Gastroesophageal sphincter (tissue), 4 donors: ENCODE data around the gene VTI1A. TPM values are rescaled to one million over a fixed set of nuclear protein-coding genes. Genes with fewer than 3 reads are reported as not detected.

ENCODE experiments used
- ATAC-seq: fragments of 150-250 bp; one replicate; pipeline ENCODE4 v1.9.1; 2016; ENCODE audit warnings: mild to moderate bottlenecking, moderate library complexity
- H3K27ac ChIP-seq, 4 donors: fragments of 200-600 bp; sonication (generic) in 3 of 4; 1 replicate in 3 of 4; 2 replicates in 1 of 4; pipeline ENCODE4 v1.5.1; 2016 to 2019
- H3K27me3 ChIP-seq: fragments of 200-600 bp; sonication (generic); one replicate; pipeline ENCODE4 v1.5.1; 2019
- H3K36me3 ChIP-seq, 2 donors: fragments of 200-600 bp; sonication (generic); one replicate each; pipeline ENCODE4 v1.5.1; 2019; ENCODE audit warnings: control low read depth in 1 of 2
- H3K4me1 ChIP-seq, 3 donors: fragments of 200-600 bp; sonication (generic); 1 replicate in 2 of 3; 2 replicates in 1 of 3; pipeline ENCODE4 v1.5.1; 2016 to 2019; ENCODE audit warnings: control low read depth in 2 of 3
- H3K4me3 ChIP-seq, 2 donors: fragments of 200-600 bp; sonication (generic); one replicate each; pipeline ENCODE4 v1.5.1; 2019; ENCODE audit warnings: mild to moderate bottlenecking in 1 of 2, moderate library complexity in 1 of 2
- H3K9me3 ChIP-seq, 3 donors: fragments of 200-600 bp; sonication (generic); one replicate each; pipeline ENCODE4 v1.5.1; 2017 to 2019; ENCODE audit warnings: control low read depth in 2 of 3
- CTCF ChIP-seq, 4 experiments: fragments of 200-600 bp in 2 of 4; fragments of 450-650 bp in 2 of 4; sonication (generic) in 1 of 4; IDR thresholded peaks; one replicate each; pipeline ENCODE4 v1.5.1; 2017 to 2019; ENCODE audit warnings: antibody characterized with exemption in 4 of 4, mild to moderate bottlenecking in 2 of 4, moderate library complexity in 2 of 4
- EP300 ChIP-seq: sonication (generic); formaldehyde crosslinking; IDR thresholded peaks from one replicate; pipeline ENCODE4 v1.6.1; 2017; ENCODE audit warnings: antibody characterized with exemption, mild to moderate bottlenecking
- POLR2A ChIP-seq, 2 donors: fragments of 450-650 bp; IDR thresholded peaks; one replicate each; pipeline ENCODE4 v1.6.1; 2017; ENCODE audit warnings: antibody characterized with exemption in 2 of 2, mild to moderate bottlenecking in 2 of 2, moderate library complexity in 1 of 2
- POLR2AphosphoS5 ChIP-seq: sonication (generic); formaldehyde crosslinking; IDR thresholded peaks from one replicate; pipeline ENCODE4 v1.6.1; 2017; ENCODE audit warnings: antibody characterized with exemption
- WGBS, 2 donors: methylation state at CpG; one replicate each; pipeline ENCODE4 v1.1.5; 2018; ENCODE audit warnings: low coverage in 1 of 2; 5-methylcytosine and 5-hydroxymethylcytosine counted together
- total RNA-seq, 4 donors: library from RNA; depleted of rRNA; stranded (reverse); fragments of >200 nt; gene quantifications; one replicate each; pipeline ENCODE4 v1.1.0, GENCODE V29; 2016

Gene VTI1A
- total RNA-seq, 4 donors from 2014 or later: 19.6 to 81.9 (median 43.1) TPM

GRCh38 chr10:112424651-112425050, 22.4 kb upstream of the VTI1A start:
- no peak overlapping the region for H3K27ac ChIP-seq
- no peak for TF ChIP-seq CTCF (IDR thresholded peaks at IDR 0.05)
- no peak for TF ChIP-seq EP300
- TF ChIP-seq POLR2A (IDR thresholded peaks at IDR 0.05): no peak
- no peak for TF ChIP-seq POLR2AphosphoS5

DNA sequence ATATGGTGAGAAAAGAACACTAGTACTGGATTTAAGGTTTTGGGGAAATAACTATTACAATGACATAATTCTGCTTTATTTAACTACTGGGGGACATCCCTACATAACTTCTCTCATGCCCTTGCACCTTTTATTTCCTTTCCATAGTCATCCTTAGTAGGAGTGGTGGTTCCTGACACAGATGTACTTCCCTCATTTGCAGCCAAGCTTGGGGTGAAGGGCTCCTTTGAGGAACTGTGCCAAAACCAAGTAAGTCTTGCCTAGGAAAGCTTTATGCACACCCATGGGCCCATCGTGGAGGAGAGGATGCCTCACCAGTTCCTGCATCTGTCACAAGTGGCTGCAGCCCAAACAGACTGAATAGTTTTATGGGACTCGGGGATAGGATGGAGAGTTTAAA, 20.9 kb upstream of the VTI1A start:
- 63 to 79% methylated on average over 2 of the region's 2 CpGs for WGBS, 2 donors
- H3K36me3 ChIP-seq: peaks cover 0 to 88% of the 10 kb centered on the region in 2 donors
- H3K4me3 ChIP-seq: no peak overlapping the region
- no peak overlapping the region for H3K27ac ChIP-seq
- ATAC-seq: no peak
- TF ChIP-seq EP300: no peak
- no peak for TF ChIP-seq CTCF (IDR thresholded peaks at IDR 0.05)
- TF ChIP-seq POLR2A (IDR thresholded peaks at IDR 0.05): no peak
- TF ChIP-seq POLR2AphosphoS5: no peak
- no peaks in the 10 kb centered on the region for H3K9me3 ChIP-seq
- no peaks in the 10 kb centered on the region for H3K4me1 ChIP-seq
- no peaks in the 10 kb centered on the region for H3K27me3 ChIP-seq

More at GRCh38 chr10:112424651-112425050, 22.4 kb upstream of the VTI1A start:
- Histone ChIP-seq H3K36me3 (peaks cover 0 to 73% of the 10 kb centered on the region in 2 donors), H3K27me3 (no peaks in the 10 kb centered on the region), H3K4me3 (no peak overlapping the region), H3K4me1 (no peaks in the 10 kb centered on the region), H3K9me3 (no peaks in the 10 kb centered on the region)
- ATAC-seq: no peak
- 53 to 60% methylated on average over 1 to 2 of the region's 2 CpGs for WGBS, 2 donors

DNA sequence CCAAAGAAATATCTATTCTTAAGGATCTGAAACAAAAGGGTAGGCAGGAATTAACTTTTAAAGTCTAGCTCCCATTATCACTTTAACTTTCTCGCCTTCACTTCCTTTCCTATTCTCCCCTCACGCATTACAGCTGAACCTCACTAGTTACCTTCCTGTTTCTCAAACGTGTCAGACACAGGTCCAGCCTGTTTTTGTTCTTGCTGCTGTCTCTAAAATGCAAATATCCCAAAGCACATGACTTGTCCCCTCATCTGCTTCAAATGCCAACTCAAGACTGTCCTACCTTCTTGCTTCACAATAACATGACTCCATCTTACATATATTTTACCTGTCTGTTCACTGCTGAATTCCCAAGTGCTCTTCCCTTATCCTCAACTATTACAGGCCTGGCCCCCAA, 17.9 kb upstream of the VTI1A start:
- no peak for TF ChIP-seq CTCF (IDR thresholded peaks at IDR 0.05)
- no peak for TF ChIP-seq POLR2A (IDR thresholded peaks at IDR 0.05)
- TF ChIP-seq EP300: no peak
- TF ChIP-seq POLR2AphosphoS5: no peak
- Histone ChIP-seq H3K27ac (no peak overlapping the region), H3K27me3 (no peaks in the 10 kb centered on the region), H3K4me3 (no peak overlapping the region), H3K9me3 (no peaks in the 10 kb centered on the region), H3K36me3 (peaks cover 3 to 98% of the 10 kb centered on the region in 2 donors), H3K4me1 (no peaks in the 10 kb centered on the region)
- no peak for ATAC-seq
- WGBS, 2 donors: 72 to 73% methylated on average over 3 of the region's 3 CpGs

DNA sequence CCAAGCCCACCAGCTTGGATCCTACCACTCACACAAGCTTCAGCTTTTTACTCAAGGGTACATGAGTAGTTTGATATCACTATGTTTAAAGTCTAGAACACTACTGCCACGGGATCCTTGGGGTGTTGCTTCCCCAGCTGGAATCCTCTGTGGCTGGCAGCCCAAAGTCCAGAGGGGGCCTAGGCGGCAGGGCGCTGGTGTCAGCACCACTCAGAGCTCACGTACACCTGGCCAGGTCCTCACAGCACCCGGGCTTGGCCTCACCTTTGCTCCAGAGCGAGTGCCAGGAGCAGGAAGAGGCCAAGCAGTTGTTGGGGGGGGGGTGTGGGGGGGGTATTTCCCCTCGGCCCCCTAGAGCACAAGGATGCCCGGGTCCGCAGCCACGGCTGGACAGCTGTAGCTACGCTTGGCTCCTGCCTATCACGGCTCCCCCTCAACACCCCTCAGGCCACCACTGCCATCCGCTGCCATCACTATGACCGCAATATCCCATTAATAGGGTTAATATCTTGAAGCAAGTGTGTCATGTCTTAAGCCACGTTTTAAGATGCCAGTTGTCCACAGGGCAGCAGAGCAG, 17.3 kb upstream of the VTI1A start:
- H3K27ac ChIP-seq: no peak overlapping the region
- H3K4me3 ChIP-seq: no peak overlapping the region
- ATAC-seq: no peak
- no peaks in the 10 kb centered on the region for H3K4me1 ChIP-seq
- no peaks in the 10 kb centered on the region for H3K27me3 ChIP-seq
- WGBS, 2 donors: 29 to 90% methylated on average over 1 to 8 of the region's 15 CpGs
- H3K36me3 ChIP-seq: peaks cover 3 to 98% of the 10 kb centered on the region in 2 donors
- no peaks in the 10 kb centered on the region for H3K9me3 ChIP-seq
- no peak for TF ChIP-seq CTCF (IDR thresholded peaks at IDR 0.05)
- no peak for TF ChIP-seq POLR2AphosphoS5

DNA sequence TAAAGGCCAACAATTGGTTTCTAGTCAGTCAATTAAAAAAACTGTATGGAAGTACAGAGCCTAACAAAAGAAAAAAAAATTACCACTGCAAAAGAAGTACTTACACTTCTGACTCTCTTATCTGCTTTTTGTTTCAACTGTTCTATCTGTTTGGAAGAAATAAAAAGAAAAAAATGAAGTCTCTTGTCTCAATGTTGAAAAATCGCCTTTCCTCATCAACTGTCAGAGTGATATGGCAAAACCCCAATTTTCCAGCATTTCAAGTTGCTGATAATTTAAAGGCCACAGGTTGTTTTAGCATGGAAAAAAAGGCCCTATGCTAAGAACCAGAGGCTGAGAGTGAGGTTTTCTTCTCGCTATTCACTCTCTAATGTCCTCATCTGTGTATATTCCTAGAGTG, 13.9 kb upstream of the VTI1A start:
- Histone ChIP-seq H3K27me3 (no peaks in the 10 kb centered on the region), H3K4me3 (no peak overlapping the region), H3K9me3 (no peaks in the 10 kb centered on the region), H3K36me3 (peaks cover 3 to 99% of the 10 kb centered on the region in 2 donors), H3K27ac (no peak overlapping the region), H3K4me1 (no peaks in the 10 kb centered on the region)
- no peak for ATAC-seq
- 89 to 90% methylated on average over 2 of the region's 2 CpGs for WGBS, 2 donors
- TF ChIP-seq POLR2A (IDR thresholded peaks at IDR 0.05): no peak
- TF ChIP-seq POLR2AphosphoS5: no peak
- no peak for TF ChIP-seq EP300
- no peak for TF ChIP-seq CTCF (IDR thresholded peaks at IDR 0.05)
